Gastrocnemius medialis (tissue), 4 donors: ENCODE results near the gene WDR91.

ENCODE experiments used
- CTCF ChIP-seq, 5 experiments: fragments of 450-650 bp in 3 of 5; fragments of 200-600 bp in 2 of 5; sonication (generic) in 2 of 5; IDR thresholded peaks in 4 of 5; conservative IDR thresholded peaks in 1 of 5; 1 replicate in 4 of 5; 2 replicates in 1 of 5; pipeline ENCODE4 v1.5.1; 2016 to 2019; ENCODE audit warnings: antibody characterized with exemption in 5 of 5, mild to moderate bottlenecking in 3 of 5, moderate library complexity in 3 of 5
- POLR2A ChIP-seq, 2 donors: fragments of 450-650 bp; IDR thresholded peaks; one replicate each; pipeline ENCODE4 v1.6.1; 2017; ENCODE audit warnings: antibody characterized with exemption in 2 of 2, mild to moderate bottlenecking in 2 of 2, moderate library complexity in 2 of 2

GRCh38 chr7:135181929-135182678 is 29.2 kb downstream of the WDR91 start:
- TF ChIP-seq CTCF (IDR thresholded peaks at IDR 0.05 in 4 of 5, conservative IDR thresholded peaks at IDR 0.05 in 1 of 5), result no peak
- TF ChIP-seq POLR2A (IDR thresholded peaks at IDR 0.05), result no peak
